Ammon's horn (tissue), 1 donor: ENCODE data around the gene SOS2.

ENCODE experiments used
- DNase-seq: peaks from one replicate; pipeline ENCODE4 v3.0.0-alpha.2; 2016; ENCODE audit warnings: low spot score

Gene SOS2

DNA sequence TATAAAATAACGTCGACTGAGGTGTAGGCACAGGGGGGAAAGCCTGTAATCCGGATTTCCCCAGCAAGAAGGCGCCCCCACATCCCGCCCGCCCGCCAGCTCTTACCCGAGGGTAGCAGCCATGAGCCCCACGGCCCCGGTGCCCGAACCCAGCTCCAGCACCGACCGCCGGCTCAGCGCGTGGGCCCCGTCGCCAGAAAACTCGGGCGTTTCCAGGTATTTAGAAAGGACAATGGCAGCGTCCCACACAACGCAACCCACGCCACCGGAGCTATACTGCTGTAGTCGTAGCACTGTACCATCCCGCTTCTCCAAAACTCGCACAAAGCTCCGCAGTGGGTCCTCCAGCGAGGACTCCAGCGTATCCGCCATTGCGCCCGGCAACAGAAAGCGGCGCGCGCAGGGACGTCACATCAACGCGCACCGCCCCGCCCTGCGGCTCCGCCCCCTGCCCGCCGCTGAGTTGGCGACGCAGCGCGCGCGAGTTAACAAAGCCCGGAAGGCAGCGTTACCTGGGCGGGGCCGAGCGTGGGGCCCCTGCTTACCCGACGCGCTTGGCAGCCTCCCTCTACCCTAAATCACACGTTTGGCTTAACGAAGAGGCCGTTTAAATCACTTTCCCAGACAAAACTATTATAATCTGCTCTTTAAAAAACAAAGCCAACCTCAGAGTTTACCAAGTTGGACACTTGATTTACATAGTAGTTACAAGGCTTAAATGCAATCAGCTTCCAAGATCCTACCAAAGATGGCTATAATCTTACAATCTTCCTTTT, 115.0 kb downstream of the SOS2 start, which contains the start of gene VCPKMT:
Gene VCPKMT, minus strand, starts transcription at position 392 of the 776 bp plus-strand sequence. Its CDS starts 20 bp downstream, at position 372.
- DNase-seq: peak; percentile 96

DNA sequence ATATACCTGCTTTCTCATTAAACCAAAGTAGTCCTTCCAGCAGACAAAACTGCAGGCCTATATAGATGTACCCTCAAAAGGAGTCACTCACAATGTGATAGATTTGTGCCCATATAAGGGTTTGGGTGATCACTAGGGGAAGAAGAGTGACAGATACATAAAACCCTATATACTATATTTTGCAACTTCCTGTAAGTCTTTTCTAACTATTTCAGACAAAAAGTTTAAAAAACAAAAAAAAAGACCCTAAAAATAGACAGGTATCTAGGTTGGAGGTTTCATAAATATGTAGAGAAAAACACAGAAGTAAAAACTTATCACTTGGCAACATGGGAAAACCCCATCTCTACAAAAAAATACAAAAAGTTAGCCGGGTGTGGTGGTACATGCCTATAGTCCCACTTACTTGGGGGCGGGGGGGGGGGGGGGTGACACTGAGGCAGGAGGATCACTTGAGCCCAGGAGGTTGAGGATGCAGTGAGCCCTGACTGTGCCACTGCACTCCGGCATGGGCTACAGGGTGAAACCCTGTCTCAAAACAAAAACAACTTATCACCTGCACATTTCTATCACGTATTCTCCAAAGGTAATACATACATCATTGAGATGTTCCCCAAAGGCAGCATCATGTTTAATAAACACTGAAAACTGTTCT, 117.9 kb downstream of the SOS2 start:
- no peak for DNase-seq

DNA sequence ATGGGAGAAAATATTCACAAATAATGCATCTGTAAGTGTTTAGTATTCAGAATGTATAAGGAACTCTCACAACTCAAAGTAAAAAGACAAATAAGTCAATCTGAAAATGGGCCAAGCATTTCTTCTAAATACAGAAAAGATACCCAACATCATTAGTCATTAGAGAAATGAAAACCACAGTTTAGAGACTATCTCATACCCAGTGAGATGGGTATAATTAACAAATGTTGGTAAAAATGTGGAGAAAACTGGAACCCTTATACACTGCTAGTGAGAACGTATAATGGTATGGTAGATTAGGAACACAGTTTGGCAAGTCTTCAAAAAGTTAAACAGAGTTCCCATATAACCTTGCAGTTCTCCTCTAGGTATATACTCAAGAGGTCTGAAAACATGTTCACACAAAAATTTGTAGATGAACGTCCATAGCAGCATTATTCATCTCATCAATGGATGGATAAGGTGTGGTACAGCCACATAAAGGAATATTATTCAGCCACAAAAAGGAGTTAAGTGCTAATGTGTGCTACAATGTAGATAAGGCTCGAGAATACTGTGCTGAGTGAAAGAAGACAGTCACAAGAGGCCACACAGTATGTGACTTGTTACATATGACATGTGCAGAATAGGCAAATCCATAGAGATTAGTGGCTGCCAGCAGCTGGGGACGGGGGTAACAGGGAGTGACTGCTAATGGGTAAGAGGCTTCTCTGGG, 120.9 kb downstream of the SOS2 start:
- no peak for DNase-seq

DNA sequence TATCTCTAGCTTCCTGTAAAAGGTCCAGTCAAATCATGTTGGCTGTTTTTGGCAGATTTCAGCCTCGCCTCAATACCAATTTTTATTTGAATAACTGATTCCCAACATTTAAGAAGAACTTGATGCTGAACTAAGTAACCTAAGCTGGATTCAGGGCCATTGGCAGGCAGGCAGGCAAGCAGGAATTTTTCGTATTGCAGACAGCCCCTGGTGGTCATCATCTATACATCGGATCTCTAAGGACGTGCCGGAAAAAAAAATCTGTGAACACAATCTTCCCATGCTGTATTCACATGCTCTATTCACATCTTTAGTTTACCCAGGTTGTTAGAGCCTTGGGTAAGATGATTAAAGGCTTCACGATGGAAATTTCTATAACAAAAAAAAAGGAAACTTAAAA, 122.0 kb downstream of the SOS2 start:
- DNase-seq: no peak

DNA sequence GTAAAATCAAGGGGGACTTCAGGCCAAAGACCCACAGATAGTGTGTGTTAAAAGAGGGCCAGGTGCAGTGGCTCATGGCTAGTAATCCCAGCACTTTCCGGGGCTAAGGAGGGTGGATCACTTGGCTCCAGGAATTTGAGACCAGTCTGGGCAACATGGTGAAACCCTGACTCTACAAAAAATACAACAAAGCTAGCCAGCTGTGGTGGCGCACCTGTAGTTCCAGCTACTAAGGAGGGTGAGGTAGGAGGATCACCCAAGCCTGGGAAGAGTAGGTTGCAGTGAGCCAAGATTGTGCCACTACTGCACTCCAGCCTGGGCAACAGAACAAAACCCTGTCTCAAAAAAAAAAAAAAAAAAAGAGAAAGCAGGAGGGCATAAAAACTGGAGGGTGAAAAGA, 123.5 kb downstream of the SOS2 start:
- DNase-seq: no peak

DNA sequence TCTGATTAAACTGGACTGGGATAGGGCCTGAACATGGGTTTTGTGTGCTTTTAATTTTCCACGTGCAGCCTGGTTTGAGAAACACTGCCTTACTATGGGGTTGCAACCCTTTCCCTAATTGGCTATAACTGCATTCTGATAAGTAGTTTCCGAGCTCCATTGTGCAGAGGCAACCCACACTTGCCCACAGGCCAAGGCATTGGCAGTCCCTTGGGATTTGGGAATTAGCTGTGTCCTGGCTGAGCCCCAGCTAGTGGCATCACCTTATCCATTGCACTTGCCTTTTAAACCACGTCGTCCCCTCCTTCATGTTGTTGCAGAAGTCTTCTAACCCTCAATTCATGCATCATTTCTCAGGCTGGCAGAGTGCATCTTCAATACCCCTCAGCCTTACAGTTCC, 125.2 kb downstream of the SOS2 start:
- DNase-seq: no peak

DNA sequence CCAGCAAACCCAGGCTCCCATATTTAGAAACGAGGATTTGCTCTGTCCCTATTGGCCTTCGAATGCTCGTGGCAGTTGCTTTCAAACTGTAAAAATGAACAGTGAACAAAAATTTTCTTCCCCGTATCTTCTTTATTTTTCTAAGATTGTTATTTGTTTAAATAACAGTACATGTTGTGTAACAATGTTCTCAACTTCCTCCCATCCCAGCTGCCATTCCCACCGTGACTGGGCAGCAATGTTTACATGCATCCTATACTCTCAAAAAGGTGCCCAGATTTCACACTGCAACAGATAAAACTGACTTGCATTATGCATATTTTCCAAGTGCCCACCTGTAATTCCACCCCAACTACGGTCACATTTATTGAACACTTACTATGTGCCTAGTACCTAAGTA, 127.8 kb downstream of the SOS2 start:
- DNase-seq: no peak

DNA sequence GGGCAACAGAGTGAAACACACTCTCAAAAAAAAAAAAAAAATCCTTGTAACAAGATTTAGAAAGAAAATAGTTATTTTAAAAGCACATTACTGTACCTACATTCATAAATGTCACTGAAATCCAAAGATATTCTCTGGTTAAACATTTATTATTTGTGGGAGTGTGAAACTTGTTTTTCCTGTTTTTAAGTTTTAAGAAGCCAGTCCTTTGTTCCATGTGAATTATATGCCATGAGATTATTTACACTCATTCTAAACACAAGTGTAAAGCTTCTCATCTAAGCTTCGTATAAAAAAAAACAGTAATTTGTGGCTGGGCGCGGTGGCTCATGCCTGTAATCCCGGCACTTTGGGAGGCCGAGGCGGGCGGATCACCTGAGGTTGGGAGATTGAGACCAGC, 130.0 kb downstream of the SOS2 start:
- no peak for DNase-seq

DNA sequence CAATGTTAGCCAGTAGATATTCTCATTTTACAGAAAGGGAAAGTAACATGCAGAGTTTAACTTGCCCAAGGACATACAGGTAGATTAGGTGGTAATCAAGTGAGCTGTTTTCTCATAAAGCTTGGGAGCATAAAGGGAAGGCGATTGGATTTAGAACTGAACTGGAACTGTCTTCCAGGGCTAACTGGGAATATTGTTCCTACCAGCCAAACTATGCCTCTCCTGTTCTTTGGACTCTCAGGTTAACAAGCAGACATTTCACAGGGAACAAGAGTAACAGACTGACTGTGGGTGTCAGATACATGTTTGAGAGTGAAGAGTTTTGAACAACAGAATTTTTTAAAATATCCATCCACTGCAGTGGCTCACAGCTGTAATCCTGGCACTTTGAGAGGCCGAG, 130.6 kb downstream of the SOS2 start:
- no peak for DNase-seq

DNA sequence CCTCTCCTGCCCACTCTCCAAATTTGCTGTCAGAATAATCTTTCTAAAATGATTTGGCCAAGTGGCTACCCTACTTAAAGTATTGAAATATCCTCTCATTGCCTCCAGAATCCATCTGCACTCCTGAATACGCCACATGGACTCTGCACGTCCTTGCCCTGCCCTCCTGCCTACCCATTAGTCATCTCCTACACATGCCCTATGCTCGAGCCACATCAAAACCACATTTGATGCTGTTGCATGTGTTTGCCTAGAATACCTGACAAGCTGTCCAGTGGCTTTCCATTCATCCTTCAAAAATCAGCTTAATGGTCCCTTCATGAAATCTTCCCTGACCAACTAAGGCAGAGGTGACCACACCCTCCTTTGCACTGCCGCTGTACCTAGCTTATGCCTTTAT, 132.0 kb downstream of the SOS2 start:
- DNase-seq: no peak

DNA sequence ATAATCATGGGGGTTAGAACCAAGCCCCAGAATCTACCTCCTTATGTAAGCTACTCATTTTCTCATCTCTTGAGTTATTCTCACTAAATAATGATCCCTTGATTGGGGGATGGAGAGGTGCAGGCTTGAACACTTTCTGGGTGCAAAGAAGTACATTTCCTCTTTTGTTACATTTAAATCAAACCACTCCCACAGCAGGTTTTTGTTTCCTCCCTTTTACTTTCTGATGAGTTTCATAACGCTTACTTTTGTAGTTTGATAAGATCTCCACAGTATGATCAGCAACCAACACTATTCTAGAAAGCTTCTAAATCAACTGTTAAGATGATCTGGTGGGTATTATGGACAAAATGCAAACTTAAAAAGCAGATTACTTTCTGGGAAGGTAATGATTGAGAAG, 135.5 kb downstream of the SOS2 start:
- DNase-seq: no peak

DNA sequence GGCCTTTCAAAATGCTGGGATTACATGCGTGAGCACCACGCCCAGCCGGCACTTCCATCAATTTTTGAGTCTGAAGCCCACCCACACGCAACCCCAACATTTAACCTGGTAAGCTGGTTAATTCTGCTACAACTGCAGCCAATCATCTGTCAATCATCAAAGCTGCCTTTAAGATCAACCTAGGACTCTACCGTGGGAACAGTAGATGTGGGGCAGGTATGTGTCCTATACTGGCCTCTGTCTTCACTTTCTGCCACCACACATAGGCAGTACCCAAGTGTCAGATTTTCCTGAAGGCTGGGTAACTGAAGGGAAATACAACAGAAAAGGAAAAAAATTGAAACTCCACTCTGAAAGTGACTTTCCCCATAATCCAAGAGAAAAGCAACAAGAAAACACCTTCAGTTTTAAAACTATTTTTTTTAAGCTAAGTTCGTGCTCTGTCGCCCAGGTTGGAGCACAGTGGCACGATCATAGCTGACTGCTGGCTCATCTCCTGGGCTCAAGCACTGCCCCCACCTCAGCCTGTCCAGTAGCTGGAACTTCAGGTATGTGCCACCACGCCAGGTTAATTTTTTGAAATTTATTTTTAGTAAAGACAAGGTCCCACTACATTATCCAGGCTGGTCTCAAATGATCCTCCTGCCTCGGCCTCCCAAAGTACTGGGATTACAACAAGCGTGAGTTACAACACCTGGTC, 137.2 kb downstream of the SOS2 start:
- no peak for DNase-seq

DNA sequence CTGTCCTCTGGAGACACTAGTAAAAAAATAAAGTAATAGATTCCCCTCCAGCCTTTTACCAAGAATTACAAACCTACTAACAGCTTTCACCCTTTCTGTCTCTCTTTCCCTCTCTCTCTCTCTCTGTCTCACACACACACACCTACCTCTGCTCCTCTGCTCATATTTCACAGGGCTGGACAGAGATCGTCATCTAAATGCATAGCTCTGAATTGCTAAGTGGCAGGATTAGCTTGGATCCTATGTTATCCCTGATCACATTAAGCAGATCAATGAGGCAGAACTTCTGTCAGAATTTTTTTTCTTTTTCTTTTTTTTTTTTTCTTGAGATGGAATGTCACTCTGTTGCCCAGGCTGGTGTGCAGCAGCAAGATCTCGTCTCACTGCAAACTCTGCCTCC, 137.9 kb downstream of the SOS2 start:
- DNase-seq: no peak

DNA sequence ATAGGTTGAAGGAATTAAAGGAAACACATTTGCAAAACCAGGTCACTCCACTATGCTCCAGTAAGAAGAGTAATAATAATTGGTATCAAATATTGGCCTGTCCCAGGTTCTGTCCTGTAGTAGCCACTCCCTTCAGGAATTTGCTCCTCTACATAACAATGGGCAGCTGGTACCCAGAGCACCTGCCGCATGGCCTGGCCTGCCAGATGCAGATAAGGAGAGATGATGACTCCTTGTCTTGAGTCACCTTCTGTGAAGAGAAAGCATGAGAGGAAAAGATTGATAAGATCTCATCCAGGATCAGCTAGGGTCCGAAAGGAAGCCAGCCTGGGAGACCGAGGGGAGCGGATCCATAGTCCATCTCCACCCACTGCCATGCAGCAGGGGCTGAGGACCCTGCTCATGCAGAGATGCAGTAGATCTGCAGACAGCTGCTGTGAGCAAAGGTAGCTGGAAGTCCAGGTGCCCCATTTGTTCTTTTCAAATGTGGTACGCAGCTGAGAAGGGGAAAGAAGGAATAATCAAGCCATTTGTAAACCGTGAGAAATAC, 139.3 kb downstream of the SOS2 start:
- DNase-seq: no peak

DNA sequence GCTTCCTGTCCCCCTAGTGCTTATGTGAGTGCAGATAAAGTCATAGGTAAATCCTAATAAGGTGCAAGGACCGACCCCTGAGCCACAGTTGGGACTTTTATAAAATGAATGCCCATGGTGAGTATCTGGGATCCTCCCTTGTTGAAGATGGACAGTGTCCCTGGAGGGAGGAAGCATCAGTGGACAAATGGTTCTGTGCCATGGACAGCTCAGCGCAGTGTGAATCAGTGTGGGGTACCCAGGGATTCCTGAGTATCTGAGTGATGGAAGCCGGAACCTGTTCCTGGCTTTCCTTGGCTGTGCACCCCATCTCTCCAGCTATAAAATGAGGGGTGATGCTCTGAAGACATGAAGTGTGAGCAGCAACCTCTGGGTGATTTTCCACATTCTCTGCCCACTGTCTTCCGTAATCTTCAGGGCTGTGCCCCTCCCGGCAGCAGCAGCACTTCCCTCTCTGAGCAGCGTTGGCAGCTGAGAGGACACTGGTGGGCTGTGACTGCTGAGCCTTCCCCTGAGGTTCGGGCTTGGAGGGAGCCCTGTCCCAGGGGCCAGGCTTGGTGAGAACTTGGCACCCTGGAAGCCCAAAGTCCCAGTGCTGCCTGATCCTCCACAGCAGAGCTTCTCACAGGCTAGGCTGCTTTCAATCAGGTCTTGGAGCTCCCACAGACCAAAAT, 140.0 kb downstream of the SOS2 start:
- no peak for DNase-seq

DNA sequence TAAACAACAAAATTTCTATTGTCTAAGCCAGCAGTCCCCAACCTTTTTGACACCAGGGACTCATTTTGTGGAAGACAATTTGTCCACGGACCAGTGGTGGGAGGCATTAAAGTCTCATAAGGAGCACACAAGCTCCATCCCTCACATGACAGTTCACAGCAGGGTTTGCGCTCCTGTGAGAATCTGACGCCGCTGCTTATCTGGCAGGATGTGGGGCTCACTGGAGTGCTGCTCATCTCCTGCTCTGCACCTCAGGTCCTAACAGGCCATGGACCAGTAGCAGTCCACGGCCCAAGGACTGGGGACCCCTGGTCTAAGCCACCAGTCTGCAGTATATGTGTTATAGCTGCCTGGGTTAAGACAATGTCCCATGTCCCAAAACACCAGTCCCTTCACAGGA, 142.2 kb downstream of the SOS2 start:
- no peak for DNase-seq

DNA sequence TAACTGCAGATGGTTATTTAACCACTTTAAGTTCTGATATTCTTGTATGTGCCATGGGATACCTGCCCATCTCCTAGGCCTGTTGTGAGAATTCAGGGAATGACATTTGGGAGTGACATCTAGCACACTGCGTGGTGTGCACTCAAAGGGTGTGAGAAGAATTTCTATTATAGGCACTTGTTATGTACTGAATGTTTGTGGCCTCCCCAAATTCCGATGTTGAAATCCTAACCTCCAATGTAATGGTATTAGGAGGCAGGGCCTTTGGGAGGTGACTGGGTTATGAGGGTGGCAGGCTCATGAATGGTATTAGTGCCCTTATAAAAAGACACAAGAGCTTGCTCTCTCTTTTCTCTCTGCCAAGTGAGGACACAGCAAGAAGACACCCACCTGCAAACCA, 142.6 kb downstream of the SOS2 start:
- no peak for DNase-seq

DNA sequence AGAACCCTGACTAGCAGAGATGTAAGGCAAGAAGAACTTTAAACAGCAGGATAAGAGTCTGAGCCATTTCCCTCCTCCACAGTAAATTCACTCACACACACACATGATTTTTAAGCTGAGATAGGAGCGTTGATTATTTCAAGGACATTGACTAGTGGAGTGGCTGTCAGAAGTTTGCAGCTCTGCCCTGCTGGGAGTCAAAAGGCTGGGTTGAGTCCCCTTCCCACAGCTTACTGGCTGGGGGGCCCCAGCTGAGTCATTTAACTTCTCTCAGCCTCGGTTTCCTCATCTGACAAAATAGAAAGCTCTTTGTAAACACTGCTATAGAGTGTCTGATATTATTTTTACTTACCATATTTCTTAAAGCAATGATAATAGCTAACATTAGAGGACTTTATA, 143.3 kb downstream of the SOS2 start:
- no peak for DNase-seq

DNA sequence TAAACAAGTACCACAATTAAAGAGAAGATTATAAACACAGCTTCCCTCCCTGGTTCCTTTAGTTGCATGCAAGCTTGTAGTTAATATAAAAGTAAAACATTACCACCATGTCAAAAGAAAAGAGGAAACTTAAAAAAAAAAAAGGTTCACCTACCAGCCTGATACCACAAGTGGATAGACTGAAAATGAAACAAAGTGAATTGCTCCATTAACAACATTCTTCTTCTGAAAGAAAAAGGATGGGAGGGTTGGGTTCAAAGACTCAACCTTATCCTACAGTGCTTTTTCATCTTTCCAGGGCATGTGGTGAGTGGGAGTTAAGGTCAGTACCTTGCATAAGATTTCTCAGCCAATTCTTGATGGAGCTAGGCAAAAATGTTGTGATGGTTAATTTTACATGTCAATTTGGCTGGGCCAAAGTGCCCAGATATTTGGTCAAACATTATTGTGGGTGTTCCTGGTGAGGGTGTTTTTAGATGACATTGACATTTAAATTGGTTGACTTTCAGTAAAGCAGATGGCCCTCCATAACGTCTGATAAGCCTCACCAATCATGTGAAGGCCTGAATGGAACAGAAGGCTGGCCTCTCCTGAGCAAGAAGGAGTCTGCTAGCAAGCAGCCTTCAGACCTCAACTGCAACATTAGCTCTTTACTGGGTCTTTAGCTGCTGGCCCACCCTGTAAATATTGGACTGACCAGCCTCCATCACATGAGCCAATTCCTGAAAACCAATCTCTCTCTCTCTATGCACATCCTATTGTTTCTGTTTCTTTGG, 143.8 kb downstream of the SOS2 start:
- no peak for DNase-seq

DNA sequence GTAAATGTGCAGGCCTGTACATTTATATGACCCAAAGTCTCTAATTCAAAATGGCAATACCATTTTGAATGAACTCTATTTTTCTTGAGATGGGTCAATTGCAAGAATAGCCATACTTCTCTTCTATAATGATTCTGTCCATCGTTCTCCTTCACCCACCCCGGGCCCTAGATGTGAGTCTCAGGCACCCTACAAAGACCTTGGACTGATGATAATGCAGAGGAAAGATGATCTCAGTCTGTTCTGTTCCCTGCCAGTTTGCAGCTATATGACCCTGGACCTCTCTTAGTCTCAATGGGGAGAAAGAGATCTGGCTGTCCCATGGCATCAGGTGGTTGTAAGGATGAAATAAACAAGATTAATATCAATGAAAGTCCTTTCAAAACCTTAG, 145.1 kb downstream of the SOS2 start:
- no peak for DNase-seq
